Stimulated activated CD4-positive, alpha-beta T cell treated with anti-CD3 and anti-CD28 coated beads, Interleukin-15, amount 100 ng/mL, for 1 hour (primary cell): ENCODE data around the gene PPL.
A peak's percentile ranks its signal among the peaks of the same experiment; 100 is the strongest.

Experiments
- DNase-seq, 2 donors: peaks; one replicate each; pipeline ENCODE4 v3.0.0-alpha.2; 2020; ENCODE audit warnings: low read depth in 1 of 2, low spot score in 1 of 2

Gene PPL

DNA sequence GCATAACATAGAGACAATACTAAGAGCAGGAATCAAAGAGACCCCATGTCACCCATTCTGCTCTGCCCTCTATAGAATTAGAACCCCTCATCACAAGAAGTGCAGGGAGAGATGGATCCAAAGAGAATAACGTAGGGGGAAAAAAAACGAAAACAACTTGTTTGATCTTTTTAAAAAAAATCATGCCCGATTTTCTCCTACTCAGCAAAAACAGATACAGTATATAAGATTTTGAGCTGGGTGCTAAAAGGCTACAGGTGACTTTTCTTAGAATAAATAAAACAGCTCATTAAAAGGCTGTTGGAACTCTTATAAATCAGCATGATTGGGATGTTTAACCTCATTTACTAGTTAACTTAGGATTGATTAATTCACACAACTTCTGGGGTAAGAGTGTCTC, 72.2 kb downstream of the PPL start:
- no peak for DNase-seq

DNA sequence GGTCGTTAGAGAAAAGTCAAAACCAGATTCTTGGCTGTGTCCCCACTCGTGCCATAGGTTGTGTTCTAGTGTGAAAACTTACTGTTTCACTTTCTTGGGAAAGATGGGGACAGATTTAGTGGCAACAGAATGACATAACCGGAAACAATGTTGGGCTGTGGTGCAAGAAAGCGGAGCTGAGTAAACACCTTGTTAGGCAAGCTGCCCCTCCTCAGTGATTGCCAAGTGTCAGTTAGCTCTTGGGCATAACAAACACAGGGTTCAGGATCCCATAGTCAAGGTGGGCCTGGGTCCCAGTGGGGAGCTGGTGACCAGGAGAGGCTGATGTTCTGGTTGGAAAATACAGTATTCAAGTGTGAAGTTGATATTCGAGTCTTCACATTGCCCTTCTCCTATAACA, 74.3 kb downstream of the PPL start:
- no peak for DNase-seq

DNA sequence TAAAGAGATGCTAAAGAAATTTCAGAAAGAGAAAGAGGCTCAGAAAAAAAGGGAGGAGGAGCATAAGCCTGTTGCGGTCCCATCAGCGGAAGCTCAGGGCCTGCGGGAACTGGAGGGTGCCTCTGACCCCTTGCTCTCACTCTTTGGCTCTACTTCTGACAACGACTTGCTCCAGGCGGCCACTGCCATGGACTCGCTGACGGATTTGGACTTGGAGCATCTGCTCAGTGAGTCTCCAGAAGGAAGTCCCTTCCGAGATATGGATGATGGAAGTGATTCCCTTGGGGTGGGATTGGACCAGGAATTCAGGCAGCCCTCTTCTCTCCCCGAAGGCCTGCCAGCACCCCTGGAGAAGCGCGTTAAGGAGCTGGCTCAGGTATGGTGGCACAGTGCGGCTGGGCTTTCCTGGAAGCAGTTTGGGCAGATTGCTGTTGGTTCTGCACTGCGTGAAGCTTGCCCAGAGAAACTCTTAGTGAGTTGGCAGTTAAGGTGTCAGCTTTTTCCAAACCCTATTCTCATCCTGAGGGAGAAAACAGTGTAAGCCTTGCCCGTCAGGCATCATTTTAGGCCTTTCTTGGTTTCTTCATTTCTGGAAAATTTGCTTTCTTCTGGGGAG, 76.1 kb downstream of the PPL start:
- DNase-seq: no peak

DNA sequence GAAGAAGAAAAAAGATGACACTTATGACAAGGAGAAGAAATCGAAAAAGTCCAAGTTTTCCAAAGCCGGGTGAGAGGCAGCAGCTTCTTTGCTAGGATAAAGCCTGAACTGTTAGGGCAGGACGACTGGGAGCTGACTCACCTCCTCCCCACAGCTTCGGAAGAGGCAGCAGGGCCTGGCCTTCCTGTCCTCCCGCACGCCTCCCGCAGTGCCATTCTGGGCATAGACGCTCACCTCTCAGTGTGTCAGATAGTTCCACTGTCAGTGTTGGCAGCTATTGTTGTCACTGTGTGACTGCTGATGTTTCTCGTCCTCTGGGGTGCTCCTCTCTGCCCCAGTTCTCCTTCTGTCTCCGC, 77.1 kb downstream of the PPL start:
- DNase-seq: no peak

DNA sequence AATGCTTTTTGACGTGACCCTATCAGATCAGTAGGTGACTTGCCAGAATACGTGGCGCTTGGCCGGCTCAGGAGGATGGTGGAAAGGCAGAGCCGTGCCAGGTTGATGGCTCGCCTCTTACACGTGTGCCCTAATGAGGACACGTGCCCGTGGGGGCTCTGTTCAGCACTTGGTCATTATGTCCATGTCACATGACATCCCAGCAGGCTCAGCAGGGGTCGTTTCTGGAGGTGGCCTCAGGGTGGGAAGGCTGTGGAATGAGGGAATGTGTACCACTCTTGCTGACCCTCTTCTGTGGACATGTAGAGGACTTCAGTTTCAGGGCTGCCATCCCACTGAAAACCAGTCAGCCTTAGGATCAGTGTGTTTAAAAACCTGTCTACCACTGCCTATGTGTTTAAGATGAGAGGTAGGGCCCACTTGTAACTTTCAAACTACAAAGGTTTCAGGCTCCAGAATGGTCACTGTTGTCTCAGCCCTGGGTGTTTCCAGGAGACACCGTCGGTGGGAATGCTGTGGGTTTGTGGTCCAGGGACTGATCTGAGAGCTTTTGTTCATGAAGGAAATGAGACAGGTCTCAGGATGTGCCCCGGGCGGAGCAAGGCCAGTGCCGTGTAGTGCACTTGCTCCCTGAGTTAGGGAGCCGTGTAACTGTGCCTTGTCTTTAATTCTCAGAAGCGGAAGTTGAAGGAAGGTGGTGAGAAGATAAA, 77.6 kb downstream of the PPL start:
- DNase-seq: no peak

DNA sequence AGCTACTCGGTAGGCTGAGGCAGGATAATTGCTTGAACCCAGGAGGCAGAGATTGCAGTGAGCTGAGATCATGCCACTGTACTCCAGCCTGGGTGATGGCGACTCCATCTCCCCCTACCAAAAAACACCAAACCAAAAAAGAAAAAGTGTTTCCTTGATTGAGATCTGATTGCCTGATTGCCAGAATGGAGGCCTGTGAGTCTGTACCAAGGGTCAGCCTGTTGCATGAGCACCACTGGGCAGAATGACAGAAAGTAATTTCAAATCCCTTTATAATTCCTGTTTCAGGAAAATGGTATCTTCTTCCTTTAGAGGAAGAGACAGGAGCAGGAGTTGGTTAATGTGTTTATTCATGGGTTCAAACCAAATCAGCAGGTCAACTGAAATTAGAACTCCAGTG, 81.1 kb downstream of the PPL start:
- DNase-seq: no peak

DNA sequence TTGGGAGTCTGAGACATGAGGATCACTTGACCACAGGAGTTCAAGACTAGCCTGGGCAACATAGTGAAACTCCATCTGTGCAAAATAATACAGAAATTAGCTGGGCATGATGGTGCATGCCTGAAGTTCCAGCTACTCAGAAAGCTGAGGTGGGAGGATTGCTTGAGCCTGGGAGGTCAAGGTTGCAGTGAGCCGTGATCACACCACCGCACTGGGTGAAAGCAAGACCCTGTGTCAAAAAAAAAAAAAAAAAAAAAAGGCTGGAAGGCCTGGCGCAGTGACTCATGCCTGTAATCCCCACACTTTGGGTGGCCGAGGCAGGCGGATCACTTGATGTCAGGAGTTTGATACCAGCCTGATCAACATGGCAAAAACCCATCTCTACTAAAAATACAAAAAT, 81.6 kb downstream of the PPL start:
- no peak for DNase-seq

DNA sequence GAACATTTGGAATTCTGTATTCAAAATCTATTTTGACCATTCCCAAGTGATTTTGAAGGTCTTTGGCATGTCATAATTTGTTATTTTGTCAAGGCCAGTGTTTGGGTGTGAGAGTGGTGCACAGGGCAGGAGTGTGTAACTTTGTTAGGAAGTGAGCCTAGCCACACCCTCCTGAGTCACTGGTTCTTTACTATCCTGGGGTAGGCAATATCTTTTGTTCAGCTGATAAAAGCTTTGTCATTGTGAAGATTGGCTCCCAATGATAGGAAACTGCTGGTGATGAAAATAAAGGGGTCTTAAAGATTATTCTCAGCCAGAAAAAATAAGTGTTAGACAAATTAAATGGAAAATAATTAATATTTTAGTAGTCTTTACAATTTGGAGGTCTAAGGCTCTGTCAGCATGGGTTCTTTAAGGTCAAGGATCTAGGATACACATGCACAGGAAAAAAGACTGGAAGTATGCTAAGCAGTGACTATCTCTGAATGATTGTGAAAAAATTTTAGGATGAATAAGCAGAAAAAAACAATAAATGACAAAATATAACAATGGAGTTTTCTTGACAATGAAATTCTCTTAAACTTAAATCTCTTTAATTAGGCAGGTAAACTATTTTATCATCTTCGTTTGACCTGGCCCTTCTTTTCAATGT, 84.6 kb downstream of the PPL start:
- no peak for DNase-seq

DNA sequence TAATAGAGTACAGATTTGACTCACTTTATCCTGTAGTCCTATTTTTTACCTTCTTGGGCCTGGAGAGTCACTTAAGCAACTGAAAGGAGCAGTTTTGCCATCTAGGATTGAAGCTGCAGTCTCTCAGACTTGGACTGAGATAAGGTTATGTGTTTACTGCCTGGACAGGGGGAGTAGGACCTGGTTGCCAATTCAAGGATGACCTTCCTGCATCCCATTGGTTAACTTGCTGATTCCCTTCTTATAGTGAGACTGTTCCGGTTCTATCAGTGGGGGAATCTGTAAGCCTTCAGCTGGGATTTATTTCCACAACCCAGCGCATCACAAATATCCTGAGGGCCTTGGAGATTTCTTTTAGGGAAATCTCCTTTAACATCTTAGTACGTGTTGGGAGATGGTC, 86.7 kb downstream of the PPL start:
- DNase-seq: no peak

DNA sequence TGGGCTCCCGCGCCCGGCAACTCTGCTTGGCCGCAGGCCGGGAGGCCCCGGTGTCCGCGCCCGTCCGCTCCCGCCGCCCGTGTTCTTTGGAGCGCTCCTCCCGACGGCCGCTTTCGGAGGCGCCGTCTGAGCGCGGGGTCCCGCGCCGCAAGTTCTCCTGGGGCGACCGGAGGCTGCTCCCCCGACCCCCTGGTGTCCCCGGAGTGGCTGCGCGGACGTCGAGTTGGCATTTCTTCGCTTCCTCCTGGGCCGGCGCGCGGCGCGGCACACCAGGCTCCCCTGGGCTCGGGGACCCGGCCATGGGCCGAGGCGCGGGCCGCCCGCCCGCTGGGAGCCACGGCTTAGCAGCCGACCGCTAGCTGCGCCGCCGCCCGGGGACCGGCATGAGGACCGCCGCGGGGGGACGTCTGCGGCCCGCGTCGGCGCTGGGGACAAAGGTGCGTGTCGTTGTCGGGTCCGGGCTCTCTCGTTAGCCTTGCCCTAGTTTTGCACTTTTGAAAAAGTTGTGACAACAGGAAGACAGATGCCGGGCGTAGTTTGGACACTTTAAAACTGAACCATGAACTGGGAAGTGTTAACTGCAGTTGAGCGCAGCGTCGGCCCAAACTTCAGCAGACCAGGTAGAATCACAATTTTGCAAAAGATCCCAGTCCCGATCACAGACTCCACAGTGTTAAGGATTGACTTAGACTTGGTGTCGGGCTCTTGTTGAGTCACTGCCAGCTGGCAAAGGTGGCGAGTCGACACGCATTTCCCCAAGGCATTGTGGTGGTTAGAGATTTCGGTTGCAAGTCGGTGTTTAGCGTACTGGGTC, 89.0 kb downstream of the PPL start:
- DNase-seq: peak; percentile 11 to 20

DNA sequence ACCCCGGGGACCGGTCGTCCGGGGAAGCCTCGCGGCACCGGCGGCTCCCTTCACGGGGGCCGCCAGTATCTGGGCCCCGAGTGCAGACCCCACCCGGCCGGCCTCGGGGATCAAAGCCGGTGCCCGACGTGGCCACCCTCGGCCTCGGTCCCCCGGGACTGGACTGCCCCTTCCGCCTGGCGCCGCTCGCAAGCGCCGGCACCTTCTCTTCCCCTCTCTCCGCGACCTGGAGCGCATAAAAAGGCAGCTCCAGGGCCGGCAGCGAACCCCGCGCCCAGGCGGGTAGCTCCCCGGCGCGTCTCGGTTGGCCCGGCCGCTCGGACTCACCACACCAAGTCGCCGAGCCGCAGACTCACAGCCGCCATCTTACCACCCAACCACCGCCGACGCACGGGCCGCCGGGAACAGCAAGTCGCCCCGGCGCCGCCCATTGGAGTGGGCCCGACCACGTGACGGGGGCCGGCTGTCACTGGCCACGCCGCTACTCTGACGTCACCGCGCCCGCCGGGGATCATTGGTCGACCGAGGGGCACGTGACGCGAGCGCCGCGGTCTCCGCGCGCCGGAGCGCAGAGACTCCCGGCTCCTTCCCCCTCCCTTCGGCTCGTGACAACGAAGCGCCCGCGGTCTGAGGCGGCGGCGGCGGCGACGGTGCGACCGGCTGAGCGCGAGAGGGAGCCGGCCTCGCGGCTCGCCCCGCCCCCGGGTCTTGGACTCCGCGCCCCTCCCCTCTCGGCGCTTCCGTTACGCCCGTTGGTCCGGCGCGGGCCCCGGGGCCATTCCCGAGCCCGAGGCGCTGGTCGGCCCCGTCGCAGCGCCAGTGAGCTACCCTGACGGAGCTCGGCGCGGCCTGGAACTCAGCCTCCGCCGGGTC, 89.8 kb downstream of the PPL start, which contains the start of the genes GLYR1 and UBN1:
Gene GLYR1 (minus strand): TSS at position 388 of the 873 bp plus-strand sequence. CDS start 23 bp downstream, at position 365.
Gene UBN1 (plus strand): TSS at position 581 of the 873 bp plus-strand sequence. CDS start 5,437 bp downstream, outside the sequence.
- DNase-seq: peak; percentile 98 to 100

DNA sequence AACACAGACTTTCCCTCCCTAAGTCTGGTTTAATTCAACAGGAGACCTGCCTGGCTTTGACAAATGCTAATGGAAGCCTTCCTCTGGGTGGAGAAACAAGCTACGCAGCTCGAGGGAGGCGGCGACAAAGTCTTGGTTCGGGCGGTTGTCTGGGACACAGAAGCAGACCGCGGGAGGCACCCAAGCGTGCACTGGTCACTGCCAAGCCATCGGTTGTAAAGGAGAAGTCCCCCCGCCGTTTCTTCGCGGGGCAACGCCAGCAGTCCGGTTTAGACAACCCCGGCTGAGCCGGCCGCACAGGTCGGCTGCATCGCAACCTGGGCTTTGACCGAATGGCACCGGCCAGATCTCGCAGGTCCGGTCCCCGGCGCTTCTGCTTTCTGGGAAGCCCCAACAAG, 90.4 kb downstream of the PPL start:
- no peak for DNase-seq

DNA sequence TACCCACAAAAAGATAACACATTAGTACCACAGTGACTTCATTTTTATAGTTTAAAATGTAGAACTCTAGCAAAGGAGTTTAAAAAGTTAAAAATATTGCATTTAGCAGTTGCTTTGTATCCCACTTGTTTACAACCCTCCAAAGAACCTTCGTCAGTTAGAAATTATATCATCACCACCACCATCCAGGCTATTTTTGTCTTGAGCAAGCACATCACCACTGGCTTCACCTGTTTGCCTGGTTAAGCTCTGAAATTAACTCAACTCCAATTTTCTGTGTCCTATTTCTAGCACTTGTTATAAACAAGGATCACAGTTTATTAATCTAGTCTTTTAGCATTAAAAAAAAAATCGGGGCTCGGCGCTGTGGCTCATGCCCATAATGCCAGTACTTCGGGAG, 96.0 kb downstream of the PPL start:
- DNase-seq: no peak

DNA sequence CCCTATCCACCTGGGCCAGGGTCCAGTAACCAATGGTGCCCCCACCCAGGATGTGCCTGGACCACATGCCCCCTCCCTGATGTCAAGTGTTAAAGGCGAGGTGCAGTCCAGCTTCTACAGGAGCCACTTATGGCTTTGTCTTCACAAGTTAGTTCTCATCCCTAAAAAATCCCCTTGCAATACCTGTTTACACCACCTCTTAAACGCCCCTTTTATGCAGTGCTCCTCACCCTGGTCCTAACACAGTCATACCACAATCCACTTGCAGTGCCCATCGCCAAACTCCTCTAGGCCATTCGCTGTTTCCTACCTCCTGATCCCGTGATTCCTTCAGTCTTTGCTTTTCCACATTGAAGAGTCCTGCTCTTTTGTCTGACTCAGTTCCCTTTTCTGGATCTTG, 97.0 kb downstream of the PPL start:
- DNase-seq: no peak

DNA sequence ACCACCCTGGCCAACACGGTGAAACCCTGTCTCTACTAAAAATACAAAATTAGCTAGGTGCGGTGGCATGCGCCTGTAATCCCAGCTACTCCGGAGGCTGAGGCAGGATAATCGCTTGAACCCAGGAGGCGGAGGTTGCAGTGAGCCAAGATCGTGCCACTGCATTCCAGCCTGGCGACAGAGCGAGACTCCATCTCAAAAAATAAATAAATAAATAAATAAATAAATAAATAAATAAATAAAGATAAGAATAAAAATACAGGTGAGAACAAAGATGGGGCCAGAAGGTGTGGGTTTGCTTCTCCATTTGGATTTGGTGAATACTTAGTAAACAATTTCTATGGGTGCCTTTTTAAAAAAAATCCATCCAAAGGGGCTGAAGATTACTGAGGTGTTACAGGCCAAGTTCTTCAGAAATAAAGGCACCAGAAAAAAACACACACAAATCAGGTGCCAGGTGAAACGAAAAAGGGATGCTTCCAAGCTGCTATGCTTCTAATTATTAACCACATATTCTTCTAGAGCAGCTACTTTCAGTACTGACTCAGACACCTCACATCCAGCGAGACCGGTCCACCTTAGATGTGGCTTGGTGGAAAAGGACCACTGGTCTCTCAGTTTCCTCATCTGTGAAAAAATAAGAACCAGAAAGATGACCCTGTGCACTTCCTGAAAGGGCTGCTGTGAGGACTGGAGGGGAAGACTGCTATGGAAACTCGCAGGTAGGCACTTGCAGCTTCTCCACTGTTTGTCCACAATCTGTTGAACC, 99.0 kb downstream of the PPL start:
- no peak for DNase-seq

DNA sequence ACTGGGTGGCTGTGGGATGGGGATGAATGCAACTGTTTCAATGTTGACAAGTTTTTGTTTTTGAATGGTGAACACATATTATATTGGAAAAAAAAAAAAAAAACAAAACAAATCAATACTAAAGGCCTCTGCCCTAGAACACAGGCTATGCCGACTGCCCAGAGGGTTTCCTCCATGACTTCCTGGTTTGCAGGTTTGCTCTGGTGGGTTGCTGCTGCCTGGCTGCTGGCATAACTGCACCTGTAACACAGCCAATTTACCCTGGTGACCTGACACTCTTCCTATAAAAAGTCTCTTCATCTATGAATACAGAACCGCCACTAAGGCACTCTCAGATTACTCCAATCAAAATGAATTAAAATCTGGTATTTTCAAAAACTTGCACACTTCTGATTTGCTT, 100.2 kb downstream of the PPL start:
- DNase-seq: no peak

DNA sequence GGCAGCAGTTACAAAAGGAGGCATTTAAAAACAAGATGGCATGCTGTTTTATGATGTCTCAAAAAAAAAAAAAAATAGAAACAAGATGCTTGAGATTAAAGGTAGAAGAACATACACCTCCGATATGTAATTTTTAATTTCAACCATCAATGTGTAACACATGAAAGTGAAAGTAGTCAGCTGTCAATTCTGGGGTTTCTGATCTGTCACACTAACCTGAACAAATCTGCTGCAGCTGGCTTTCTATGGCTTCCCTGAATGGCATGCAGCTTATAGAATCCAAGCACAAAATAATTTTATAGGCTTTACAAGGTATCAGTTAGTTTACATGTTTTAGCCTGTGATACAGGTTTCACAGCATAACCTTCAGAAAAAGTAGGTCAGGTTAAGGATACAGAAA, 103.4 kb downstream of the PPL start:
- no peak for DNase-seq

DNA sequence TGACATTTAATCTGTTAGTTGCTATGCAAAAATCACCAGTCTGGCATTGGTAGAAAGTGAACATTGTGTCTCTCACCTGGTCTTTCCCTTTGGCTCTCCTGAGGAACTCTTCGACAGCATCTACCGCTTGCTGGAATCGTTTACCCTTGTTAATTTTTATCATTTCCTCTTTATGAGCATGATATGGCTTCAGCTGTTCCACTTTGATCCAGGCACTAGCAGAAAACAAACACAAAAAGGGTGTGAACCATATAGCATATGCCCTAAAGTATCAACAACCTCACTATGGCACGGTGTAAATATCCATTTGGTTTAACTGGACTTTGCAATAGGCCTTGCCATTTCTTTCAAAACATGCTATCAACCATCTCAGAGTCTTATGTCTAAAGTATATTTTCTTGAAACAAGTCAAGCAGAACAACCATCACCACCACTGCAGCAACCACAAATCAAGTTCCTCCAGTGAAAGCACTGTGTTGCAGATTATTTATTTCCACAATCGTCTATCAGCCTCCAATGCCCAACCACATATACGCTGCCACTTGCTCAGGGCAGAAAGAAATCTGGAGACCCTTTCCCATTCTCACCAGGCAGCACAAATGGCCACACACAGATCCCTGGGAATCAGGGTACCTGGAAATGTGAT, 104.1 kb downstream of the PPL start:
- DNase-seq: no peak
